Pancreas (tissue), 10 donors: Measurements from ENCODE around the gene PNKP. TPM values are rescaled to one million over a fixed set of nuclear protein-coding genes. Genes with fewer than 3 reads are reported as not detected.

ENCODE experiments used
- ATAC-seq, 4 donors: fragments of 200-7000 bp; cut with Tn5 transposase; one replicate each; pipeline versions ENCODE4 v1.8.0 to v1.9.1; 2020; ENCODE audit warnings: mild to moderate bottlenecking in 4 of 4, moderate library complexity in 4 of 4
- DNase-seq, 6 donors: peaks; one replicate each; pipeline ENCODE4 v3.0.0-alpha.2; 2020
- FAIRE-seq: peaks from 2 replicates; lab custom pipeline; 2012; peaks lifted over from hg19 to GRCh38; lab: Jason Lieb, UNC
- H3K27ac ChIP-seq, 4 donors: fragments of 200-600 bp; sonication (generic); 1 replicate in 3 of 4; 2 replicates in 1 of 4; pipeline versions ENCODE4 v1.5.0 to v1.8.0; 2020
- H3K27me3 ChIP-seq, 4 donors: fragments of 200-600 bp; one replicate each; pipeline ENCODE4 v1.8.0; 2021
- H3K36me3 ChIP-seq, 3 donors: fragments of 200-600 bp; sonication (generic) in 1 of 3; one replicate each; pipeline versions ENCODE4 v1.5.0 to v1.8.0; 2020 to 2021
- H3K4me1 ChIP-seq, 3 donors: fragments of 200-600 bp; one replicate each; pipeline ENCODE4 v1.8.0; 2021
- H3K4me3 ChIP-seq, 4 donors: fragments of 200-600 bp; sonication (generic) in 2 of 4; one replicate each; pipeline versions ENCODE4 v1.5.0 to v1.8.0; 2020 to 2021
- H3K9me3 ChIP-seq, 4 donors: fragments of 200-600 bp; one replicate each; pipeline ENCODE4 v1.8.0; 2021
- WGBS, 2 donors: extraction: QIAGEN DNeasy Blood & Tissue Kit; methylation state at CpG; one replicate each; pipeline ENCODE4 v1.1.7; 2013; 5-methylcytosine and 5-hydroxymethylcytosine counted together
- intact Hi-C, 3 donors: fragments of 100-400 bp; cut with DNase I; formaldehyde crosslinking; loops; one replicate each; pipeline versions ENCODE4 v1.11.1 to v1.14.2; 2022
- polyA plus RNA-seq, 2 donors: library from polyadenylated mRNA; stranded (reverse); fragments of 200-250 nt; gene quantifications; one replicate each; pipeline ENCODE4 v1.2.3, GENCODE V29; 2013
- total RNA-seq, 6 donors: library from RNA; stranded (reverse); fragmentation: NEBNext Ultra II Directional in 4 of 6; extraction: Animal tissue kit (Norgen Biotek cat#: 25700) in 4 of 6; gene quantifications; one replicate each; pipeline versions ENCODE4 v1.2.1 to v1.2.4, GENCODE V29; 2021 to 2023
- TF ChIP-seq, protein P1 (sequence below), 4 donors: fragments of 200-600 bp; sonication (generic) in 3 of 4; IDR thresholded peaks; one replicate each; pipeline versions ENCODE4 v1.5.0 to v1.8.0; 2021; ENCODE audit warnings: antibody characterized with exemption in 4 of 4
- donor health status: healthy with polysubstance abuse.
- donor health status: DM: no; HTN: no; CAD: no; lungs with moderate emphysema.
- donor health status: DM: no; HTN: no; CAD: no.
- donor health status: control.
- donor health status: control.
- donor health status: Bipolar disorder and iron deficiency.
- donor health status: DM: yes; HTN: yes; CAD: no.
- donor health status: DM: no; HTN: no; CAD: no.
- donor health status: DM: no; HTN: no; CAD: no.
- donor health status: DM: yes; HTN: yes; CAD: no.

Gene PNKP
- total and polyA plus RNA-seq, 8 donors = 28.7 to 154 (median 43.7) TPM

DNA sequence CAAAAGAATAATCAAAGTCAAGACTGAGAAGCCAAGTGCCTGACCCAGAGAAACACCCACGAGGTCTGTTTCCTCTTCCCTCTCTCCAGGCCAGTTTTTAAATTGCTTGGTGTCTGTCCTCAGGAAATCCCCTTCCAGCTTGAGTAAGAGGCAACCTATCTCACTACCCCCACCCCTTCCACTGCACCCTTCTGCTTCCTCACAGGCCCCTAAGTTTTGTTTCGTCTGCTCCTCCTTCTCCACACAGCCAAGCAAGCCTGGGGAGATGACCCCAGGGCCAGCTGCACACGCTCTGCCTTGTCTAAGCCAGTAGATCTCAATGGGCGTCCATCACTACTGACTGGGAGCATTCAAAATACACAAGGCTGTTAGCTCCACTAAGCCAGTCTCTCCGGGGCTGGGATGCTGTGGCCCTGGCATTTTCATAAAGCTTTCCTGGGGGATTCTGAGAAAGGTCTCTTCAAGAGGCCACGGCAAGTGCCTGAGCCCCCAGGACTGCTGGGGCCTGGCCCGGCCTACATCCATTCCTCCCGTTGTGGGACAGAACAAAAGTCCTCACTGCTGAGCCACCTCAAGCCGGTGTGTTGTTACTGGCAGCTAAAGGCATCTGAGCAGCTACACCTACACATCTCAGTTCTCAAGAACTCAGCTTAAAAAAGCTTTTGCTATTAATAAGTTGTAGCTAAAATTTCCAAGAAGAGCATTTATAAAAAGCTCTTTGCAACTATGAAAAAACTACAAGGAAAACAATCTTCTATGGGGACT is 44.2 kb upstream of the PNKP start:
- intact Hi-C loops = no loop called here
- peak overlapping the region in 1 of 4 donors; percentile 11 for H3K27ac ChIP-seq
- H3K27me3 ChIP-seq = no peaks in the 10 kb centered on the region
- DNase-seq (no peak), FAIRE-seq (no peak), ATAC-seq (peak in 3 of 4 donors; percentile 8 to 76 (median 45))
- TF ChIP-seq, protein P1, sequence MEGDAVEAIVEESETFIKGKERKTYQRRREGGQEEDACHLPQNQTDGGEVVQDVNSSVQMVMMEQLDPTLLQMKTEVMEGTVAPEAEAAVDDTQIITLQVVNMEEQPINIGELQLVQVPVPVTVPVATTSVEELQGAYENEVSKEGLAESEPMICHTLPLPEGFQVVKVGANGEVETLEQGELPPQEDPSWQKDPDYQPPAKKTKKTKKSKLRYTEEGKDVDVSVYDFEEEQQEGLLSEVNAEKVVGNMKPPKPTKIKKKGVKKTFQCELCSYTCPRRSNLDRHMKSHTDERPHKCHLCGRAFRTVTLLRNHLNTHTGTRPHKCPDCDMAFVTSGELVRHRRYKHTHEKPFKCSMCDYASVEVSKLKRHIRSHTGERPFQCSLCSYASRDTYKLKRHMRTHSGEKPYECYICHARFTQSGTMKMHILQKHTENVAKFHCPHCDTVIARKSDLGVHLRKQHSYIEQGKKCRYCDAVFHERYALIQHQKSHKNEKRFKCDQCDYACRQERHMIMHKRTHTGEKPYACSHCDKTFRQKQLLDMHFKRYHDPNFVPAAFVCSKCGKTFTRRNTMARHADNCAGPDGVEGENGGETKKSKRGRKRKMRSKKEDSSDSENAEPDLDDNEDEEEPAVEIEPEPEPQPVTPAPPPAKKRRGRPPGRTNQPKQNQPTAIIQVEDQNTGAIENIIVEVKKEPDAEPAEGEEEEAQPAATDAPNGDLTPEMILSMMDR (IDR thresholded peaks at IDR 0.05) = no peak
- H3K9me3 ChIP-seq = no peaks in the 10 kb centered on the region
- WGBS, 2 donors = 84 to 85% methylated on average over 9 of the region's 9 CpGs
- H3K4me3 ChIP-seq = no peak overlapping the region
- peaks cover 0 to 12% (median 3%) of the 10 kb centered on the region in 3 donors for H3K36me3 ChIP-seq
- H3K4me1 ChIP-seq = no peaks in the 10 kb centered on the region

DNA sequence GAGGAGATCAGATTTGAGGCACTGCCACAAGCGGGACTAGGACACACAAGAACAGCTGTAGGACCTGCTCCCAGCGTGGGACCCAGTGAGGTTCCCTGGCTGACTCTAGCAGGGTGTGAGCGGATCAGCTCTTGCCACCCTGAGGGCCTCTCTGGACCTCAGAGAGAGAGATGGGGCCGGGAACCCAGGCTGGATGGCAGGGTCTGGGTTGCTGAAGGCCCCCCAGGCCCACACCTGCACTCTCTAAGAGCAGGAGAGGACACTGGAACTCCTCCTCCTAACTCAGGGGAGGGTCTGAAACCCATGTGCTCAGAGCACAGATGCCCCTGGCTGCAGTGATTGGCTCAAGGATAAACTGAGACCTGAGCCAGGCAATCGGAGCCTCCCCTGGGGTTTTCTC is 42.8 kb upstream of the PNKP start:
- H3K36me3 ChIP-seq = peaks cover 0 to 12% (median 3%) of the 10 kb centered on the region in 3 donors
- no peak for ATAC-seq
- H3K4me1 ChIP-seq = no peaks in the 10 kb centered on the region
- H3K27ac ChIP-seq = peak overlapping the region in 1 of 4 donors; percentile 11
- TF ChIP-seq, protein P1 (IDR thresholded peaks at IDR 0.05) = no peak
- WGBS, 2 donors = 89 to 94% methylated on average over 5 of the region's 5 CpGs
- no peaks in the 10 kb centered on the region for H3K9me3 ChIP-seq
- FAIRE-seq = no peak
- DNase-seq = no peak
- H3K4me3 ChIP-seq = no peak overlapping the region
- intact Hi-C loops = no loop called here
- H3K27me3 ChIP-seq = no peaks in the 10 kb centered on the region

DNA sequence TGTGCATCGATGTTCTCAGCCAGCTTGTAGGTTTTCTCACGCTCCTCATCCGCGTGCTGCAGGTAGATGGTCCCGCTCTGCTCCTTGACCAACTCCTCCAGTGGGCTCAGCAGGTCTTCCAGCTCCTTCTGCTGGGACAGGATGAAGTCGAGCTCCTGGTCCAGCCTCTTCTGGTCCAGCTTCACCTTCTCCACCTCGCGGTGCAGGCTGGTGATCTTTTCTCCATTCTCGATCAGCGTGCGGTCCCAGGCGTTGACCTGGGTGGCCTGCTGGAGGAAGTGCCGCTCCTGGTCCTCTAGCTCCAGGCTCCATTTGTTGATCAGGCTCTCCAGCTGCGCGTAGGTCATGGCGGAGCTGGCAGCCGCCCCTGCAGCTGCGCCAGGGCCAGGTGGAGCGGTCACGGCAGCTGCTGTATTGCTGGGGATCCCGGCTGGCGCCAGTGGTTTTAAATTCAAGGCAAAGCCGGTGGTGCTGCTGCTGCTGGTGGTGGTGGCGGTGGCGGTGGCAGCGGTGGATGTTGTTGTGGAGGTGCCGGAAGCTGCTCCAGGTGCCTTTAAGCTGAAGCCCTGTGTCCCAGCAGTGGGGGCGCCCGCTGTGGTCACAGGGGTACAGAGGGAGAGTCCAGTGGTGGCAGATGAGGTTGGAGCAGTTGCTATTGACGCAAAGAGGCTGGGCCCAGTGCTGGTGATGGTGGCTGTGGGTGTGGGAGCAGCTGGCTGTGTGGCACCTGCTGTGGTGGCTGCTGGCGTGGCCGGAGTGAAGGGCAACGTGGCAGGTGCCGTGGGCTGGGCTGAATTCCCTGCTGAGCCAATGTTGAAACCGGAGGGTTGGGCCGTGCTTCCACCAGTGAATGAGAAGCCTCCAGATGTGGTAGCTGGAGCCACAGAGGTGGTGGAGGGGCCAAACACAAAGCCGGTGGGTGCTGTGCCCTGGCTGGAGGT is 41.4 kb upstream of the PNKP start:
- FAIRE-seq = no peak

DNA sequence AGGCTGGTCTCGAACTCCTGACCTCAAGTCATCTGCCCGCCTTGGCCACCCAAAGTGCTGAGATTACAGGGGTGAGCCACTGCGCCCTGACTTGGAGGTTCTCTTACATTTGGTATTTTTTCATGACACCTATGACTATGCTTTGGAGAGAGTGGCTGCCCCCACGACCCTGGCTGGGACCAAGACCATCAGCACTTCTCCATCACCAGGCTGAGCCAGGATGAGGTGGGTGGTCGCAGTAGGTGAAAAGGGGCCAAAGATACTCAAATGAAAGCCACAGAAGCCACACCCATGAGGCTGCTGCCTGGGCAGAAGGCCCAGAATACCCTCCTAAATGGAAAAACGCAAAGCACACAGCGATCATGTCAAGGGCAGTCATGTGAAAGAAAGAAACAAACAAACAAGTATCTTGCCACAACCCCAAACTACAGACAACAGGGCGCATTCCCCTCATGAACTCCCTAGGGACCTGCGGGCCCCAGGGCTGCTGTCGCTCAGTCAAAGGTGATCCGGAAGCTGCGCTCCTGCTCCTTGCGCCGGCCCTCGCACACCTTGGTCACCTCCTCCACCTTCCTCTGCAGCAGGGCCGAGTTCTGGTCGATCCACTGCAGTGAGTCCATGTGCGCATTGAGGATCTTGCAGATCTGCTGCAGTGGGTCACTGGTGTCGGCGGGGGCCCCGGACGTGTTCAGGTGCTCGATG is 40.5 kb upstream of the PNKP start:
- TF ChIP-seq, protein P1 (IDR thresholded peaks at IDR 0.05) = no peak
- DNase-seq = no peak
- intact Hi-C loops = no loop called here
- 90 to 96% methylated on average over 23 of the region's 23 CpGs for WGBS, 2 donors
- FAIRE-seq = no peak
- no peak overlapping the region for H3K27ac ChIP-seq
- no peaks in the 10 kb centered on the region for H3K27me3 ChIP-seq
- H3K36me3 ChIP-seq = peaks cover 0 to 12% (median 3%) of the 10 kb centered on the region in 3 donors
- no peak for ATAC-seq
- no peak overlapping the region for H3K4me3 ChIP-seq
- H3K9me3 ChIP-seq = no peaks in the 10 kb centered on the region
- no peaks in the 10 kb centered on the region for H3K4me1 ChIP-seq

More for the DNA sequence above, 41.4 kb upstream of the PNKP start:
- TF ChIP-seq, protein P1 (IDR thresholded peaks at IDR 0.05) = no peak
- 96% methylated on average over 37 of the region's 37 CpGs for WGBS, 2 donors
- no peak for DNase-seq
- intact Hi-C loops = no loop called here
- ATAC-seq = peak in 1 of 4 donors; percentile 8
- Histone ChIP-seq H3K27me3 (no peaks in the 10 kb centered on the region), H3K27ac (no peak overlapping the region), H3K36me3 (peaks cover 0 to 12% (median 3%) of the 10 kb centered on the region in 3 donors), H3K4me1 (no peaks in the 10 kb centered on the region), H3K9me3 (no peaks in the 10 kb centered on the region), H3K4me3 (no peak overlapping the region)
